ENCODE measurements around the gene UBE2I. TPM values are rescaled to one million over a fixed set of nuclear protein-coding genes. Genes with fewer than 3 reads are reported as not detected.

UBE2I gene
- total RNA-seq, 1 donor: 108 TPM

- Histone ChIP-seq H3K4me1 (ENCODE audit: insufficient read depth, low read length) (peaks cover 17% of the 10 kb centered on the region), H3K27me3 (ENCODE audit: insufficient read depth, low read length) (no peaks in the 10 kb centered on the region), H3K4me3 (ENCODE audit: low read length) (no peak overlapping the region), H3K9me3 (ENCODE audit: low read depth, low read length) (no peaks in the 10 kb centered on the region)
Measured at GRCh38 chr16:1356061-1356900, 46.8 kb downstream of the UBE2I start.

DNA sequence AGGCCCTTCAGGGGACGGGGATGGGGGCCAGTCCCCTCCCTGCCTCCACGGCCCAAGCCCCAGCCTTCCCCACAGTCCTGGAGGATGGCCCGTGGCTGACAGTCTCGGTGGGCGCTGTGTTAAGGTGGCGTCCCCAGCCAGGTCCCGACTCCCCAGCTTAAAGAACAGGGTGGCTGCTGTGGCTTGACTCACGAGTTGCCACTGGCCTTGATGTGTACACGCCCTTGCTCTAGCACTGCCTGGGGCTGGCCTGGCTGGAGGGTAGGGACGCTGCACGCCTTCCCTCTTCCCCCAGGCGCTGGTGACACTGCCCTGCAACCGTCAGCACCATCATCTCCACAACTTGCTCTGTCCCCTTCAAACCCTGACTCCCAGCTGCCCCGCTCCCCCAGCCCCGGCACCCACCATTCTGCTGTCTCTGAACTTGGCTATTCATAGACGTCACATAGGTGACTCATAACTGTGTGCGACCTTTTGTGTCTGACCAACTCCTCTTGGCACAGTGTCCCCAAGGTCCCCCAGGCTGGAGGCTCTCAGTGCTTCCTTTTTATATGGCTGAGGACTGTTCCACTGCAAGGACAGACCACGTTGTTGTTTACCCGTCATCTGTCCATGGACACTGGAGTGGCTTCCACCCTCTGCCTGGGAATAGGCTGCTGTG is 48.6 kb downstream of the UBE2I start:
- Histone ChIP-seq H3K27me3 (ENCODE audit: insufficient read depth, low read length) (no peaks in the 10 kb centered on the region), H3K9me3 (ENCODE audit: low read depth, low read length) (no peaks in the 10 kb centered on the region), H3K4me3 (ENCODE audit: low read length) (no peak overlapping the region), H3K4me1 (ENCODE audit: insufficient read depth, low read length) (peaks cover 6% of the 10 kb centered on the region)

GRCh38 chr16:1361685-1362360 is 52.4 kb downstream of the UBE2I start:
- no peak overlapping the region for H3K4me3 ChIP-seq (ENCODE audit: low read length)
- no peaks in the 10 kb centered on the region for H3K27me3 ChIP-seq (ENCODE audit: insufficient read depth, low read length)
- no peaks in the 10 kb centered on the region for H3K4me1 ChIP-seq (ENCODE audit: insufficient read depth, low read length)
- no peaks in the 10 kb centered on the region for H3K9me3 ChIP-seq (ENCODE audit: low read depth, low read length)

GRCh38 chr16:1362807-1363206 is 53.4 kb downstream of the UBE2I start:
- Histone ChIP-seq H3K27me3 (ENCODE audit: insufficient read depth, low read length) (no peaks in the 10 kb centered on the region), H3K9me3 (ENCODE audit: low read depth, low read length) (no peaks in the 10 kb centered on the region), H3K4me3 (ENCODE audit: low read length) (no peak overlapping the region), H3K4me1 (ENCODE audit: insufficient read depth, low read length) (no peaks in the 10 kb centered on the region)

DNA sequence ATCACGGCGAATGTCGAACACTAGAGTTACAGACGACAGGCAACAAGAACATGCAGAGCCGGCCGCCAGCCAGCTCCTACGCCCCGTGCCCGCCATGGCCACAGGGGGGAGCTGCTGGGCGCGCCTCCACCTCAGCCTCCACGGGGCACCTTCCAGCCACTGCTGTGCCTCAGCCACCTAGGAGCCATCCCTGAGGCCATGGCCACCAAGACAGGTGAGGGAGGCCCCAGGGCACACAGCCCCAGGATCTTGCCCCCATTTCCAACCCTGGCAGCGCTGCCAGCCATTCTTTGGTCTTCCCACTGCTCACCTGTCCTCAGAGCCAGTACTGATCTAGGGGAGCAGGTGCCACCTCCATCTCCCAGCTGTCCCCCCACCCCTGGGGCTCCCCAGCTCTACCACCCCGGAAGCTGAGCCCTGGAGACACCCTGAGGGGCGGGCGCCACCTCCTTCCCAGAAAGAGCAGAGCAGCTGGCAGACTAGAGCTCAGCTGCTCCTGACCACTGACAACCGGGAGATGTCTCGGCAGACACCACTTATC is 54.1 kb downstream of the UBE2I start:
- H3K4me3 ChIP-seq (ENCODE audit: low read length): no peak overlapping the region
- no peaks in the 10 kb centered on the region for H3K4me1 ChIP-seq (ENCODE audit: insufficient read depth, low read length)
- H3K27me3 ChIP-seq (ENCODE audit: insufficient read depth, low read length): no peaks in the 10 kb centered on the region
- no peaks in the 10 kb centered on the region for H3K9me3 ChIP-seq (ENCODE audit: low read depth, low read length)

GRCh38 chr16:1364510-1364909 is 55.1 kb downstream of the UBE2I start:
- no peaks in the 10 kb centered on the region for H3K27me3 ChIP-seq (ENCODE audit: insufficient read depth, low read length)
- H3K4me3 ChIP-seq (ENCODE audit: low read length): no peak overlapping the region
- H3K9me3 ChIP-seq (ENCODE audit: low read depth, low read length): no peaks in the 10 kb centered on the region
- no peaks in the 10 kb centered on the region for H3K4me1 ChIP-seq (ENCODE audit: insufficient read depth, low read length)

GRCh38 chr16:1366060-1366711 is 56.8 kb downstream of the UBE2I start:
- H3K9me3 ChIP-seq (ENCODE audit: low read depth, low read length): no peaks in the 10 kb centered on the region
- H3K4me1 ChIP-seq (ENCODE audit: insufficient read depth, low read length): no peaks in the 10 kb centered on the region
- no peaks in the 10 kb centered on the region for H3K27me3 ChIP-seq (ENCODE audit: insufficient read depth, low read length)
- no peak overlapping the region for H3K4me3 ChIP-seq (ENCODE audit: low read length)

- Histone ChIP-seq H3K4me1 (ENCODE audit: insufficient read depth, low read length) (no peaks in the 10 kb centered on the region), H3K9me3 (ENCODE audit: low read depth, low read length) (no peaks in the 10 kb centered on the region), H3K4me3 (ENCODE audit: low read length) (no peak overlapping the region), H3K27me3 (ENCODE audit: insufficient read depth, low read length) (no peaks in the 10 kb centered on the region)
Measured at GRCh38 chr16:1366712-1367299, 57.4 kb downstream of the UBE2I start.

DNA sequence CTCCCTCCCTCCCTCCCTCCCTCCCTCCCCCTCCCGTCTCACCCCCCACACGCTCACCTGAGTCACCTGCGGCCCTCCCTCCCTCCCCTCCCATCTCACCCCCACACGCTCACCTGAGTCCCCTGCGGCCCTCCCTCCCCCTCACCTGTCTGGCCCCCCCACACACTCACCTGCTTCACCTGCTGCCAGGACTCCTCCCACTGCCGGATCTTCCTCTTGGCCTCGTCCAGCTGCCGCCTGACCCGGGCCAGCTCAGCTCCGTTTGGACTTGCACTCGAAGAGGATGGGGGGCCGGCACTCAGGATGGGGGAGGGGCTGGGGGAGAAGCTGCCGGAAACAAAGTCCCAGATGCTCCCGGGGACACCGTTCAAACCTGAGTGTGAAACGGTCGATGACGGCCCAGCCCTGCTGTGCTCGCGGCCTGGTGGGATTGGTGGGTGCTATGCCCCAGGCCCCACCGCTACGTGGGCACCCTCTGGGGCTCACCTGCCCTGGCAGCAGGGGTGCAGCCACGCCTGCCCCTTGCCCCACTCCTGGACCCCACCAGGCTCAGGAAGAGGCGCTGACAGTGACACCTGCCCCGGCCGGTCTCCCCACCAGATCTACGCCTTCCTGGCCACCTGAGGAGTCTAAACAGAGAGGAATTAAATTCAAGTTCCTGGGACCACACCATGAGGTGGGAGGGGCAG is 58.2 kb downstream of the UBE2I start:
- Histone ChIP-seq H3K9me3 (ENCODE audit: low read depth, low read length) (no peaks in the 10 kb centered on the region), H3K27me3 (ENCODE audit: insufficient read depth, low read length) (no peaks in the 10 kb centered on the region), H3K4me1 (ENCODE audit: insufficient read depth, low read length) (no peaks in the 10 kb centered on the region), H3K4me3 (ENCODE audit: low read length) (no peak overlapping the region)

DNA sequence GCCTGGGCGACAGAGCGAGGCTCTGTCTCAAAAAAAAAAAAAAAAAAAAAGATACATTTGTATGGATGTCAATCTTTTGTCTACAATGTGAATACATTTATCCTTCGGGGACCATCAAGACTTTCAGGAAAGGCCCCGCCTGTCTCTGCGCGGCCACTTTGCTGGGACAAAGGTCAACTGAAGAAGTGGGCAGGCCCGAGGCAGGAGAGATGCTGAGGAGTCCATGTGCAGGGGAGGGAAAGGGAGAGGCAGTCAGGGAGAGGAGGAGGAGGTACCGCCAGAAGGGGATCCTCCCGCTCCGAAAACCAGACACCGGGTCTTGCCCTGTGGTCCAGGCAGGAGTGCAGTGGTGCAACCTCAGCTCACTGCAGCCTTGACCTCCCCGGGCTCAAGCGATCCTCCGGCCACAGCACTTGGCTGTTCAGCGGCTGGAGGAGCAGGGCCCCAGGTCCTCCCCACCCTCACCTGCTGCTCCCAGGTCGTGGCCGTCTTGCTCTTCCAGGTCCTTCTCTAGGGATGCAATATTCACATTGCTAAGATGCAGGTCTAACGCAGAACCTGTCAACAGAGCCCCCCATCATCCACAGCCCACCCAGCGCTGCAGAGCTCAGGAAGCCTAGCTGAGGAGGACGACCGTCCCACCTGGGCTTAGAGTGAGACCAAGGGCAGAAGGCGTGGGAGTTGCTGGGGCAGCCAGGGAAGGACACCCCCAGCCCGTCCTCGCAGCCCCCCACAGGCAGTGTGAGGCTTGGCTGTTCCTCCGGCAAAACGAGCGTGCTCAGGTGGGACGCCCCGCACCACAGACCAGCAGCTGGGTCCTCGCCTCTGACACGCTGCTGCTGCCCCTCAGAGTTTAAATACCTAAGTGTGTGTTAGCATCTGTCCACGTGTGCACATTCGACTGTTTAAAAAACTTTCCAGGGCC is 61.9 kb downstream of the UBE2I start:
- Histone ChIP-seq H3K27me3 (ENCODE audit: insufficient read depth, low read length) (no peaks in the 10 kb centered on the region), H3K9me3 (ENCODE audit: low read depth, low read length) (no peaks in the 10 kb centered on the region), H3K4me3 (ENCODE audit: low read length) (no peak overlapping the region), H3K4me1 (ENCODE audit: insufficient read depth, low read length) (no peaks in the 10 kb centered on the region)

DNA sequence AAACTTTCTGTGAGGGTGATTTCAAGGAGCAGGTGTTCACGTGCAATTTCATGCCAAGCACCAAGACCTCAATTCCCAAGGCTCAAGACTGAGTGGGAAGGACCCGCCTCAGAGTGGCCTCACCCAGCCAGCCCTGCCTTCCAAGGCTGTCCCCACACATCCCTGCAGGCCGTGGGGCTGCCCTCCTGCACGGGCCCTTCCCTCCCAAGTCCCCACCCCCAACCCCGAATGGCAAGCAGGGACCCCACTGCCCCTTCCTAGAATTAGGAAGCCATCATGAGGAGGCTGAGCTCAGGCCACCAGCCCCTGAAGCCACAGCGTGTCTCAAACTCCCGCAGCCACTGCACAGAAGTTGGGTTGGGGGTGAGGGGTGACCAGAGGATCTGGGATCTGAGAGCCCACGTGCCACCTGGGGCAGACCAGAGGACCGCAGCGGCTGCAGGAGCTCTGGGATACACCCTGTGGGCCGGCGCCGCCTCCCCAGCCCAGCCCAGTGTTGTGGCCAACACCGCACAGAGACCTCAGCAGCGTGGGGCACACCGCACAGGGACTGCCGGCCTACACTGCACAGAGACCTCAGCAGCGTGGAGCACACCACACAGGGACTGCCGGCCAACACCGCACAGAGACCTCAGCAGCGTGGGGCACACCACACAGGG is 63.0 kb downstream of the UBE2I start:
- no peaks in the 10 kb centered on the region for H3K9me3 ChIP-seq (ENCODE audit: low read depth, low read length)
- no peaks in the 10 kb centered on the region for H3K4me1 ChIP-seq (ENCODE audit: insufficient read depth, low read length)
- H3K27me3 ChIP-seq (ENCODE audit: insufficient read depth, low read length): no peaks in the 10 kb centered on the region

GRCh38 chr16:1374418-1375297 is 65.2 kb downstream of the UBE2I start:
- Histone ChIP-seq H3K9me3 (ENCODE audit: low read depth, low read length) (no peaks in the 10 kb centered on the region), H3K4me3 (ENCODE audit: low read length) (no peak overlapping the region), H3K4me1 (ENCODE audit: insufficient read depth, low read length) (peaks cover 13% of the 10 kb centered on the region), H3K27me3 (ENCODE audit: insufficient read depth, low read length) (no peaks in the 10 kb centered on the region)

More for the DNA sequence above, 63.0 kb downstream of the UBE2I start:
- H3K4me3 ChIP-seq (ENCODE audit: low read length): no peak overlapping the region

Data from mononuclear cell (primary cell).